GM12873 (cell line): ENCODE measurements around the gene PRRC2C.

Source experiments
- CTCF ChIP-seq: IDR thresholded peaks from 2 replicates; pipeline ENCODE4 v1.5.1; 2012; ENCODE audit warnings: low read depth, mild to moderate bottlenecking, moderate library complexity, low read length, control low read depth; ENCODE audit not compliant: insufficient read depth; ENCODE audit errors: missing control alignments

PRRC2C gene

GRCh38 chr1:171576144-171576543, 90.8 kb downstream of the PRRC2C start:
- TF ChIP-seq CTCF = no peak

- no peak for TF ChIP-seq CTCF
Measured at GRCh38 chr1:171581226-171581625, 95.9 kb downstream of the PRRC2C start.

DNA sequence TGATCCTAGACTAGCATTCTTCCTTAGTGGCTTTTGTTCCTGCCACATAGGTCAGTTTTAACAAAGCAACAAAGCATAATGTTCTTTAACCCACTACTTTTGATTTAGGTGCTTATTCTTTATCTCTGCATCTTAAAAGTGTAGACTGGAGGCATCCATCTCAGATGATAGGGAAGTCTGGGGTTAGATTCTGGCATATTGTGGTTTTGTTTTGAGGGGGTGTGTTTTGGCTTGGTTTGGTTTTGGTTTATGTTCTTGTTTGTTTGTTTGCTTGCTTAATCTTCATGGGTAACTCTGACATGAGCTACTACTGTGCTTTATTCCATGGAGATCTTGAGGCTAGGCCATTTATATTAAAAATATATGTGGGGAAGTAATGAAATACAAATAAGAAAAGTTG, 96.4 kb downstream of the PRRC2C start:
- TF ChIP-seq CTCF = no peak

DNA sequence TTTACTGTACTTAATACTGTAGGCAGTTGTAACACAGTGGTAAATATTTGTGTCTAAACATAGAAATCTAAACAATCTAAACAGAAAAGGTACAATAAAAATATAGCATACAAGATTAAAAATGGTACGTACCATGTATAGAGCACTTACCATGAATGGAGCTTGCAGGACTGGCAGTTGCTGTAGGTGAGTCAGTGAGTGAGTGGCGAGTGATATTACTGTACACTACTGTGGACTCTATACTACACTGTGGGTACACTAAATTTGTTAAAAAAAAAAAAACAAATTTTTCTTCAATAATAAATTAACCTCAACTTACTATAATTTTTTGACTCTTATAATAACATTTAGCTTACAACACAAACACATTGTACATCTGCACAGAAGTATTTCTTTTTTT, 97.3 kb downstream of the PRRC2C start:
- TF ChIP-seq CTCF = no peak

- no peak for TF ChIP-seq CTCF
Measured at GRCh38 chr1:171583591-171584201, 98.4 kb downstream of the PRRC2C start.

- TF ChIP-seq CTCF = no peak
Measured at GRCh38 chr1:171585715-171586114, 100.4 kb downstream of the PRRC2C start.

DNA sequence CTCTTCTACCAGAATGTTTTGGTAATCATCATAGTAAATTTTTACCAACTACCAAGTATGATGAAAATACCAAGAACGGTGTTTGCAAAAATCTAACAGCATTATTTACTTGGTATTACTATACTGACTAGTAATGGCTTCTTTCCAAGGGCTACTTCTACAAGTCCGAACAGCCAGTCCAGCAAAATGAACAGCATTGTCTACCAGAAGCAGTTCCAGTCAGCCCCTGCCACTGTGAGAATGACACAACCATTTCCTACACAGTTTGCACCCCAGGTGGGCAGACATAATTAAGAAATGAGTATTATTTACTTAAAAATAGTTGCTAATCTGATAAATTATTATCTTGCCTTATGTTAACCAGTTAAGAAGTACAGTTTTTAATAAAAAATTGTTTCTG, 102.9 kb downstream of the PRRC2C start:
- TF ChIP-seq CTCF = no peak
